K562 (cell line): ENCODE data around the gene CAV1.

Experiments
- FOXO4 ChIP-seq: fragments of 450-650 bp; formaldehyde crosslinking; IDR thresholded peaks from 2 replicates; pipeline ENCODE4 v1.4.0; 2020; ENCODE audit warnings: mild to moderate bottlenecking, moderate library complexity
- MAFG ChIP-seq: fragments of 450-650 bp; conservative IDR thresholded peaks from 2 replicates; pipeline ENCODE4 v1.6.1; 2016; ENCODE audit warnings: missing genetic modification characterization, missing compliant biosample characterization
- NEUROD1 ChIP-seq: fragments of 150-350 bp; IDR thresholded peaks from 2 replicates; pipeline ENCODE4 v1.6.1; 2014; ENCODE audit warnings: borderline replicate concordance, low read length, low read depth; ENCODE audit not compliant: partially characterized antibody
- POLR2A ChIP-seq: fragments of 450-650 bp; conservative IDR thresholded peaks from 2 replicates; pipeline ENCODE4 v1.6.1; 2016
- USF2 ChIP-seq: sonication (generic); formaldehyde crosslinking; IDR thresholded peaks from 2 replicates; pipeline ENCODE4 v1.5.0; 2020; ENCODE audit warnings: missing genetic modification reagents
- ZNF124 ChIP-seq: sonication (generic); formaldehyde crosslinking; IDR thresholded peaks from 2 replicates; pipeline ENCODE4 v1.8.1; 2022; ENCODE audit warnings: missing genetic modification reagents

GRCh38 chr7:116548506-116548905 lies 23.7 kb downstream of the CAV1 start:
- TF ChIP-seq POLR2A (no peak), FOXO4 (no peak), MAFG (tag) (no peak), USF2 (CRISPR knock-in tag) (no peak), NEUROD1 (no peak), ZNF124 (CRISPR knock-in tag) (no peak)
